Transverse colon (tissue), 4 donors: ENCODE measurements around the gene OTUD7B. TPM values are rescaled to one million over a fixed set of nuclear protein-coding genes. Genes with fewer than 3 reads are reported as not detected.
A peak's percentile ranks its signal among the peaks of the same experiment; 100 is the strongest.

ENCODE experiments used
- DNase-seq: peaks from one replicate; pipeline ENCODE4 v3.0.0-alpha.2; 2019
- H3K27ac ChIP-seq, 4 donors: fragments of 200-600 bp; sonication (generic); 2 replicates each; pipeline ENCODE4 v1.5.1; 2016 to 2018; ENCODE audit warnings: inconsistent platforms in 4 of 4
- H3K27me3 ChIP-seq: fragments of 200-600 bp; sonication (generic); 2 replicates; pipeline ENCODE4 v1.5.1; 2017; ENCODE audit warnings: inconsistent platforms
- H3K36me3 ChIP-seq, 4 donors: fragments of 200-600 bp; sonication (generic); 2 replicates each; pipeline ENCODE4 v1.5.1; 2017 to 2019; ENCODE audit warnings: inconsistent platforms in 4 of 4
- H3K4me1 ChIP-seq, 4 donors: fragments of 200-600 bp; sonication (generic); 2 replicates each; pipeline ENCODE4 v1.5.1; 2017 to 2020; ENCODE audit warnings: inconsistent platforms in 4 of 4
- H3K4me3 ChIP-seq, 4 donors: fragments of 200-600 bp; sonication (generic); 1 replicate in 1 of 4; 2 replicates in 3 of 4; pipeline versions ENCODE4 v1.5.1 to v1.6.1; 2017 to 2019; ENCODE audit warnings: inconsistent platforms in 4 of 4
- H3K9me3 ChIP-seq, 2 donors: fragments of 200-600 bp; sonication (generic); 2 replicates each; pipeline ENCODE4 v1.5.1; 2017 to 2019; ENCODE audit warnings: inconsistent platforms in 2 of 2
- CTCF ChIP-seq, 5 experiments: fragments of 200-600 bp in 3 of 5; fragments of 450-650 bp in 2 of 5; sonication (generic) in 3 of 5; IDR thresholded peaks; 1 replicate in 2 of 5; 2 replicates in 3 of 5; pipeline ENCODE4 v1.5.1; 2016 to 2017; ENCODE audit warnings: antibody characterized with exemption in 5 of 5, inconsistent platforms in 3 of 5, mild to moderate bottlenecking in 2 of 5, moderate library complexity in 1 of 5
- EP300 ChIP-seq: sonication (generic); formaldehyde crosslinking; IDR thresholded peaks from one replicate; pipeline ENCODE4 v1.6.1; 2017; ENCODE audit warnings: antibody characterized with exemption, low read depth
- POLR2A ChIP-seq: fragments of 450-650 bp; IDR thresholded peaks from one replicate; pipeline ENCODE4 v1.6.1; 2016; ENCODE audit warnings: antibody characterized with exemption, mild to moderate bottlenecking, moderate library complexity
- POLR2AphosphoS5 ChIP-seq, 3 donors: sonication (generic); formaldehyde crosslinking; IDR thresholded peaks; one replicate each; pipeline ENCODE4 v1.6.1; 2016; ENCODE audit warnings: antibody characterized with exemption in 3 of 3
- WGBS, 2 donors: methylation state at CpG; one replicate each; pipeline ENCODE4 v1.1.5; 2018; ENCODE audit warnings: low coverage in 1 of 2; 5-methylcytosine and 5-hydroxymethylcytosine counted together
- in situ Hi-C, 4 donors: fragments of 200-750 bp; cut with MboI; loops; one replicate each; pipeline versions ENCODE4 v1.15.0 to v1.15.1; 2017; ENCODE audit warnings: low sequenced_read_pairs in 3 of 4, low pct_ligation_motif_present in 1 of 4, low pct_unique_long_range_greater_than_20kb in 1 of 4
- intact Hi-C: fragments of 100-400 bp; cut with DNase I; formaldehyde crosslinking; loops from one replicate; pipeline ENCODE4 v1.15.1; 2023; ENCODE audit warnings: low total_unique reads
- total RNA-seq, 4 donors: library from RNA; depleted of rRNA; stranded (reverse); fragments of >200 nt; gene quantifications; one replicate each; pipeline ENCODE4 v1.1.0, GENCODE V29; 2016

Gene OTUD7B
- total RNA-seq, 4 donors from 2014 or later, result 11.3 to 26.8 (median 25.5) TPM

- no peaks in the 10 kb centered on the region for H3K36me3 ChIP-seq
- peak within 1 kb of the TSS; percentile 42 to 73 (median 46) for H3K4me3 ChIP-seq
- WGBS, 2 donors, result 12% methylated on average over 51 of the region's 65 CpGs; no CpG with 5 or more reads in 1 of the 2 donors
- peak within 1 kb of the TSS; percentile 87 to 91 (median 89) for H3K27ac ChIP-seq
- H3K4me1 ChIP-seq, result peaks cover 3 to 9% (median 7%) of the 10 kb centered on the region in 4 donors
- TF ChIP-seq POLR2A (peak; percentile 84), CTCF (IDR thresholded peaks at IDR 0.05) (no peak), POLR2AphosphoS5 (IDR thresholded peaks at IDR 0.05) (peak; percentile 95), EP300 (no peak)
- no peaks in the 10 kb centered on the region for H3K9me3 ChIP-seq
- H3K27me3 ChIP-seq, result no peaks in the 10 kb centered on the region
- in situ Hi-C loops (no loop called here), intact Hi-C loops (no loop called here)
- peak; percentile 94 for DNase-seq
These were observed 110.9 kb downstream of the OTUD7B start, which contains the start of gene BOLA1 for GRCh38 chr1:149899460-149900284. BOLA1 (plus strand) TSS chr1:149899568; CDS start chr1:149900060, 492 bp downstream.

DNA sequence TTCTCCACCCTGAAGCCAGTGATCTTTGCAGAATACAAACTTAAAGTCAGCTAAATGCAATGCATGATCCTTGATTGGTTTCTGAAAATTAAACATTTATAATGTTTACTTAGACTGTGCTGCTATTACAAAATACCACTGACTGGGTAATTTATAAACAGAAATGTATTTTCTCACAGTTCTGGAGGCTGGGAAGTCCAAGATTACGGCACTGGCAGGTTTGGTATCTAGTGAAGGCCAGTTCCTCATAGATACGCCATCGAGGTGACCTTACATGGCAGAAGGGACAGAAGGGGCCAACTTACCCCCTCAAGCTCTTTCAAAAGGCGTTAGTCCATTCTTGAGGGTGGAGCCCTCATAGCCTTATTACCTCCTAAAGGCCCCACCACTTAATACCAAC lies 114.0 kb downstream of the OTUD7B start:
- Histone ChIP-seq H3K4me3 (no peak overlapping the region), H3K27ac (no peak overlapping the region), H3K4me1 (peaks cover 3 to 9% (median 7%) of the 10 kb centered on the region in 4 donors), H3K27me3 (no peaks in the 10 kb centered on the region), H3K9me3 (no peaks in the 10 kb centered on the region), H3K36me3 (no peaks in the 10 kb centered on the region)
- in situ Hi-C loops, result no loop called here
- 83 to 94% methylated on average over 3 to 4 of the region's 4 CpGs for WGBS, 2 donors
- no peak for DNase-seq
- intact Hi-C loops, result no loop called here
- TF ChIP-seq POLR2A (no peak), POLR2AphosphoS5 (IDR thresholded peaks at IDR 0.05) (no peak), CTCF (IDR thresholded peaks at IDR 0.05) (no peak), EP300 (no peak)

DNA sequence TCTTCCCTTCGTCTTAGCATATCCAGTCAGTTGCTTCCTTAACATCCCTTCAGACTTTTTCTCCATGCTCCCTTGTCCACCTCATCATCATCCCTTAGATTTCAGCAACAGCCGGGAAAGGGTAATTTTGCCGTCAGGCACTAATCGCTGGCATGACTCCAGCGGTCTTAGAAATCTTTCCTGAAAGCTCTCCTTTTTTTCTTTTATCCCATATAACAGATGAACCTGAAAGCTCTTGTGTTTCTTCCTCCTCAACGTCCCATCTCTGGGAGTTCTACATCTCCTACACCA lies 121.6 kb downstream of the OTUD7B start:
- in situ Hi-C loops (no loop called here), intact Hi-C loops (no loop called here)
- H3K4me1 ChIP-seq, result peaks cover 0 to 20% (median 13%) of the 10 kb centered on the region in 4 donors
- no peak for DNase-seq
- H3K27me3 ChIP-seq, result no peaks in the 10 kb centered on the region
- peak overlapping the region in 3 of 4 donors; percentile 41 to 61 (median 61) for H3K4me3 ChIP-seq
- no peaks in the 10 kb centered on the region for H3K9me3 ChIP-seq
- peak overlapping the region; percentile 97 to 100 (median 98) for H3K27ac ChIP-seq
- H3K36me3 ChIP-seq, result no peaks in the 10 kb centered on the region
- TF ChIP-seq CTCF (IDR thresholded peaks at IDR 0.05), result no peak
- no peak for TF ChIP-seq POLR2AphosphoS5 (IDR thresholded peaks at IDR 0.05)
- no peak for TF ChIP-seq EP300
- no peak for TF ChIP-seq POLR2A
- WGBS, 2 donors, result 36 to 46% methylated on average over 2 to 6 of the region's 6 CpGs

GRCh38 chr1:149888247-149888998 lies 122.1 kb downstream of the OTUD7B start:
- intact Hi-C loops, result no loop called here
- 8% methylated on average over 22 to 28 of the region's 28 CpGs for WGBS, 2 donors
- no peaks in the 10 kb centered on the region for H3K36me3 ChIP-seq

More at GRCh38 chr1:149888247-149888998, 122.1 kb downstream of the OTUD7B start:
- TF ChIP-seq CTCF (IDR thresholded peaks at IDR 0.05) (peak; percentile 49 to 82 (median 63)), EP300 (no peak)
- Histone ChIP-seq H3K4me3 (peak overlapping the region; percentile 12 to 61 (median 51)), H3K4me1 (peaks cover 0 to 25% (median 13%) of the 10 kb centered on the region in 4 donors), H3K27ac (peak overlapping the region; percentile 97 to 100 (median 98)), H3K27me3 (no peaks in the 10 kb centered on the region), H3K9me3 (no peaks in the 10 kb centered on the region)
- in situ Hi-C loops, result no loop called here
- DNase-seq, result peak; percentile 86
